Measurements from ENCODE around the gene ZSCAN9. TPM values are rescaled to one million over a fixed set of nuclear protein-coding genes. Genes with fewer than 3 reads are reported as not detected.

ZSCAN9 gene
- total and polyA plus RNA-seq, 11 donors = 5.8 to 12.6 (median 7.9) TPM

GRCh38 chr6:28280595-28281287 lies 55.7 kb downstream of the ZSCAN9 start:
- no peaks in the 10 kb centered on the region for H3K27me3 ChIP-seq
- no peak for DNase-seq
- H3K4me3 ChIP-seq = peak overlapping the region; percentile 59 to 88 (median 74)
- intact Hi-C loops (cut with DNase I) = loop anchor here in 6 of 10 donors (5.0 to 10.0 kb wide), 6 partner anchors 53 to 77 kb away; partner anchors contain the start of genes ZSCAN31 (in 3 of the 6) and ZSCAN9 (in 1 of the 6)
- H3K4me1 ChIP-seq = peaks cover 0 to 18% (median 7%) of the 10 kb centered on the region in 12 donors
- H3K9me3 ChIP-seq = peaks cover 0 to 11% (median 0%) of the 10 kb centered on the region in 12 donors
- TF ChIP-seq POLR2A (IDR thresholded peaks at IDR 0.05) (no peak), CTCF (IDR thresholded peaks at IDR 0.05) (no peak)
- H3K36me3 ChIP-seq = peaks cover 0 to 45% (median 30%) of the 10 kb centered on the region in 9 donors
- H3K27ac ChIP-seq = peak overlapping the region in 7 of 12 donors; percentile 29 to 76 (median 68)
- ATAC-seq = no peak
- WGBS, 4 donors = 50 to 55% (median 53%) methylated on average over 3 of the region's 3 CpGs

GRCh38 chr6:28281288-28282064 lies 56.4 kb downstream of the ZSCAN9 start, which contains the start of gene PGBD1:
TSS of gene PGBD1 (plus strand) at chr6:28281572. CDS start at chr6:28283814, 2,242 bp downstream.
- intact Hi-C loops (cut with DNase I) = loop anchor here in 6 of 10 donors (5.0 to 10.0 kb wide), 6 partner anchors 53 to 76 kb away; partner anchors contain the start of genes ZSCAN31 (in 3 of the 6) and ZSCAN9 (in 1 of the 6)
- peaks cover 0 to 45% (median 27%) of the 10 kb centered on the region in 9 donors for H3K36me3 ChIP-seq
- DNase-seq (peak; percentile 73 to 90 (median 88)), ATAC-seq (peak; percentile 68 to 99 (median 96))
- peak within 1 kb of the TSS; percentile 59 to 88 (median 74) for H3K4me3 ChIP-seq
- peaks cover 0 to 11% (median 0%) of the 10 kb centered on the region in 12 donors for H3K9me3 ChIP-seq
- no peaks in the 10 kb centered on the region for H3K27me3 ChIP-seq
- WGBS, 4 donors = 1% methylated on average over 27 to 50 of the region's 50 CpGs
- TF ChIP-seq POLR2A (IDR thresholded peaks at IDR 0.05) (peak in 1 of 2 donors; percentile 47), CTCF (IDR thresholded peaks at IDR 0.05) (no peak)
- H3K27ac ChIP-seq = peak within 1 kb of the TSS in 9 of 12 donors; percentile 29 to 76 (median 57)
- H3K4me1 ChIP-seq = peaks cover 0 to 18% (median 7%) of the 10 kb centered on the region in 12 donors

GRCh38 chr6:28282926-28283325 lies 57.9 kb downstream of the ZSCAN9 start:
- TF ChIP-seq POLR2A (IDR thresholded peaks at IDR 0.05) (no peak), CTCF (IDR thresholded peaks at IDR 0.05) (no peak)
- WGBS, 4 donors = 98 to 100% (median 98%) methylated on average over 2 of the region's 2 CpGs
- H3K4me1 ChIP-seq = peaks cover 0 to 18% (median 7%) of the 10 kb centered on the region in 12 donors
- no peak overlapping the region for H3K27ac ChIP-seq
- H3K9me3 ChIP-seq = peaks cover 0 to 11% (median 0%) of the 10 kb centered on the region in 12 donors
- DNase-seq (no peak), ATAC-seq (no peak)
- H3K27me3 ChIP-seq = no peaks in the 10 kb centered on the region
- intact Hi-C loops (cut with DNase I) = loop anchor here in 6 of 10 donors (5.0 to 10.0 kb wide), 6 partner anchors 52 to 74 kb away; partner anchors contain the start of genes ZSCAN31 (in 3 of the 6) and ZSCAN9 (in 1 of the 6)
- peaks cover 0 to 45% (median 40%) of the 10 kb centered on the region in 9 donors for H3K36me3 ChIP-seq
- H3K4me3 ChIP-seq = no peak overlapping the region

Other genes starting within 250 kb of the ZSCAN9 start
- under 1 TPM; 0.18 to 0.88 (median 0.45) TPM for gene ZNF165, start 144.7 kb upstream of the ZSCAN9 start, total RNA-seq
- under 1 TPM; 0.46 to 0.78 TPM for gene ZNF165, start 144.7 kb upstream of the ZSCAN9 start, polyA plus RNA-seq
- gene ZSCAN16, start 100.7 kb upstream of the ZSCAN9 start, total RNA-seq = 1 to 10 TPM in 8 of 9 donors, under 1 TPM in 1; 0.48 to 2.9 (median 2.2) TPM
- gene ZSCAN16, start 100.7 kb upstream of the ZSCAN9 start, polyA plus RNA-seq = 1 to 10 TPM; 3.4 to 4.9 TPM
- gene ZKSCAN8, start 83.4 kb upstream of the ZSCAN9 start, total RNA-seq = 10 to 100 TPM; 10.6 to 17.7 (median 13.9) TPM
- 1 to 10 TPM; 3.8 to 4.1 TPM for gene ZKSCAN8, start 83.4 kb upstream of the ZSCAN9 start, polyA plus RNA-seq
- gene ZKSCAN4, start 27.0 kb downstream of the ZSCAN9 start, total RNA-seq = 1 to 10 TPM; 2.1 to 5.0 (median 2.5) TPM
- gene ZKSCAN4, start 27.0 kb downstream of the ZSCAN9 start, polyA plus RNA-seq = 1 to 10 TPM; 1.5 to 2.2 TPM
- 1 to 10 TPM; 3.3 to 8.4 (median 5.2) TPM for gene NKAPL, start 34.0 kb downstream of the ZSCAN9 start, total RNA-seq
- 1 to 10 TPM; 5.8 to 7.2 TPM for gene NKAPL, start 34.0 kb downstream of the ZSCAN9 start, polyA plus RNA-seq
- 10 to 100 TPM in 8 of 9 donors, 1 to 10 TPM in 1; 9.8 to 16.4 (median 12.2) TPM for gene ZSCAN26, start 41.9 kb downstream of the ZSCAN9 start, total RNA-seq
- 1 to 10 TPM; 8.1 to 8.3 TPM for gene ZSCAN26, start 41.9 kb downstream of the ZSCAN9 start, polyA plus RNA-seq
- gene PGBD1, start 56.3 kb downstream of the ZSCAN9 start, total RNA-seq = 1 to 10 TPM; 2.5 to 3.8 (median 2.9) TPM
- gene PGBD1, start 56.3 kb downstream of the ZSCAN9 start, polyA plus RNA-seq = 1 to 10 TPM; 1.7 to 4.6 TPM
- gene ZSCAN31, start 110.9 kb downstream of the ZSCAN9 start, total RNA-seq = 10 to 100 TPM in 5 of 9 donors, 1 to 10 TPM in 4; 7.5 to 22.0 (median 10.7) TPM
- 1 to 10 TPM; 3.3 to 5.4 TPM for gene ZSCAN31, start 110.9 kb downstream of the ZSCAN9 start, polyA plus RNA-seq
- 1 to 10 TPM; 2.8 to 7.9 (median 5.6) TPM for gene ZKSCAN3, start 124.7 kb downstream of the ZSCAN9 start, total RNA-seq
- gene ZKSCAN3, start 124.7 kb downstream of the ZSCAN9 start, polyA plus RNA-seq = 1 to 10 TPM; 1.5 to 1.8 TPM
- gene ZSCAN12, start 174.5 kb downstream of the ZSCAN9 start, total RNA-seq = 1 to 10 TPM; 2.1 to 4.0 (median 2.9) TPM
- 1 to 10 TPM in 1 of 2 donors, under 1 TPM in 1; 0.99 to 2.2 TPM for gene ZSCAN12, start 174.5 kb downstream of the ZSCAN9 start, polyA plus RNA-seq
- 1 to 10 TPM in 6 of 9 donors, under 1 TPM in 3; 0.48 to 2.1 (median 1.6) TPM for gene ZSCAN23, start 218.2 kb downstream of the ZSCAN9 start, total RNA-seq
- under 1 TPM; 0.42 to 0.93 TPM for gene ZSCAN23, start 218.2 kb downstream of the ZSCAN9 start, polyA plus RNA-seq